ENCODE measurements around the gene TLE5. TPM values are rescaled to one million over a fixed set of nuclear protein-coding genes. Genes with fewer than 3 reads are reported as not detected.

Gene TLE5
- total RNA-seq, 4 donors from 2014 or later, result 200 to 309 (median 226) TPM

DNA sequence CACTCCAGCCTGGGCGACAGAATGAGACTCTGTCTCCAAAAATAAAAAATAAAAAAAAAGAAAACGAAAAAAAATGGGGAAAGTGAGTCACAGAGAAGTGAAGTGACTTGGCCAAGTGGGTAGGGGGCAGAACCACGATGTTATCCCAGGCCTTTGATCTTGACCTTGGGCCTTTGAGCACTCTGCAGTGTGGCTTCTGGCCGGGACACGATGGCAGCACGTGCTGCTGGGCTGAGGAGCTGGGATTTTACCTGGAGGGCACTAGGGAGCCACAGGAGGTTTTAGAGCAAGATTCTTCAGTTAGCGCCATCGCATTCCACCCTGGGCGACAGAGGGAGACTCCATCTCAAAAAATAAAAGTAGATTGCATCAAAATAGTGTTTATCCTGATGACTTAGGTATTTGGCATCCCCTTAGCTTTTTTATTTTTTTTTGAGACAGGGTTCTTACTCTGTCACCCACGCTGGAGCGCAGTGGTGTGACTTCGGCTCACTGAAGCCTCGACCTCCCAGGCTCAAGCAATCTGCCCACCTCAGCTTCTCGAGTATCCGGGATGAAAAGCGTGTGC is 4.3 kb upstream of the TLE5 start:
- TF ChIP-seq, protein P1, sequence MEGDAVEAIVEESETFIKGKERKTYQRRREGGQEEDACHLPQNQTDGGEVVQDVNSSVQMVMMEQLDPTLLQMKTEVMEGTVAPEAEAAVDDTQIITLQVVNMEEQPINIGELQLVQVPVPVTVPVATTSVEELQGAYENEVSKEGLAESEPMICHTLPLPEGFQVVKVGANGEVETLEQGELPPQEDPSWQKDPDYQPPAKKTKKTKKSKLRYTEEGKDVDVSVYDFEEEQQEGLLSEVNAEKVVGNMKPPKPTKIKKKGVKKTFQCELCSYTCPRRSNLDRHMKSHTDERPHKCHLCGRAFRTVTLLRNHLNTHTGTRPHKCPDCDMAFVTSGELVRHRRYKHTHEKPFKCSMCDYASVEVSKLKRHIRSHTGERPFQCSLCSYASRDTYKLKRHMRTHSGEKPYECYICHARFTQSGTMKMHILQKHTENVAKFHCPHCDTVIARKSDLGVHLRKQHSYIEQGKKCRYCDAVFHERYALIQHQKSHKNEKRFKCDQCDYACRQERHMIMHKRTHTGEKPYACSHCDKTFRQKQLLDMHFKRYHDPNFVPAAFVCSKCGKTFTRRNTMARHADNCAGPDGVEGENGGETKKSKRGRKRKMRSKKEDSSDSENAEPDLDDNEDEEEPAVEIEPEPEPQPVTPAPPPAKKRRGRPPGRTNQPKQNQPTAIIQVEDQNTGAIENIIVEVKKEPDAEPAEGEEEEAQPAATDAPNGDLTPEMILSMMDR (IDR thresholded peaks at IDR 0.05; ENCODE audit: low read depth), result no peak

DNA sequence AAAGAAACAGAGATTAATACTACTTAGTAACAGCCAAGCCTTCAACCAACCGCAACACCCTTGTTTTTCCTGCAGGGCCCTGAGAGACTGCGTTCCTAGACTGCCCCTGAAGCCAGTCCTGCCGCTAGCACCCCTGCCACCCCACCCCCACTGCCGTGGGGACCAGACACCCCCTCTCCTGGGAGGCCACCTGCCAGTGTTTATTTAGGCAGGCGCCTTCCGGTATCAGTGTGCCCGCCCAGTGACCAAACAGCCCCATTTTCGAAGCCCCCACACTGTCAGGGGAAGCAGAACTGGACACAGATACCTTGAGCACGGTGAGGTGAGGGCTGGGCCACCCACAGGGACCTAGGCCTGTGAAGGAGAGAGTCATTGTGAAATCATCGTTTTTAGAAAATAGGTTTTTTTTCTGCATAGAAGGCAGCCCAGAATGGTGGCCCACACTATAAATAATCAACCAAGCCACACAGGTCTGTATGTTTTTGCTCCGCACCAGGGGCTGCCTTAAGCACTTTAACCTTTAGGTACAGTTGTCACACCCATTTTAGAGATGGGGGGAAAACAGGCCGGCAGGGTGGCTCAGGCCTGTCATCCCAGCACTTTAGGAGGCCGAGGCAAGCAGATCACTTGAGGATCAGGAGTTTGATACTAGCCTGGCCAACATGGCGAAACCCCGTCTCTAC is 3.5 kb upstream of the TLE5 start:
- TF ChIP-seq, protein P1 (IDR thresholded peaks at IDR 0.05; ENCODE audit: low read depth), result no peak

DNA sequence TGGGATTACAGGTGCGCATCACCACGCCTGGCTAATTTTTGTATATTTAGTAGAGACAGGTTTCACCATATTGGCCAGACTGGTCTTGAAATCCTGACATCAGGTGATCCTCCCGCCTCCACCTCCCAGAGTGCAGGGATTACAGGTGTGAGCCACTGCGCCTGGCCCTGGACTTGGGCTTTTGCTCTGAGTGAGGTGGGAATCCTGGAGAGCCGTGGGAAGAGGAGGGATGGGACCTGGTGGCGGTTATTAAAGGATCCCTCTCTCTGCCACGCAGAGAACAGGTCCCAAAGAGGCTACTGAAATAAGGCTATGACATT is 1.7 kb upstream of the TLE5 start:
- TF ChIP-seq, protein P1 (IDR thresholded peaks at IDR 0.05; ENCODE audit: low read depth), result no peak

DNA sequence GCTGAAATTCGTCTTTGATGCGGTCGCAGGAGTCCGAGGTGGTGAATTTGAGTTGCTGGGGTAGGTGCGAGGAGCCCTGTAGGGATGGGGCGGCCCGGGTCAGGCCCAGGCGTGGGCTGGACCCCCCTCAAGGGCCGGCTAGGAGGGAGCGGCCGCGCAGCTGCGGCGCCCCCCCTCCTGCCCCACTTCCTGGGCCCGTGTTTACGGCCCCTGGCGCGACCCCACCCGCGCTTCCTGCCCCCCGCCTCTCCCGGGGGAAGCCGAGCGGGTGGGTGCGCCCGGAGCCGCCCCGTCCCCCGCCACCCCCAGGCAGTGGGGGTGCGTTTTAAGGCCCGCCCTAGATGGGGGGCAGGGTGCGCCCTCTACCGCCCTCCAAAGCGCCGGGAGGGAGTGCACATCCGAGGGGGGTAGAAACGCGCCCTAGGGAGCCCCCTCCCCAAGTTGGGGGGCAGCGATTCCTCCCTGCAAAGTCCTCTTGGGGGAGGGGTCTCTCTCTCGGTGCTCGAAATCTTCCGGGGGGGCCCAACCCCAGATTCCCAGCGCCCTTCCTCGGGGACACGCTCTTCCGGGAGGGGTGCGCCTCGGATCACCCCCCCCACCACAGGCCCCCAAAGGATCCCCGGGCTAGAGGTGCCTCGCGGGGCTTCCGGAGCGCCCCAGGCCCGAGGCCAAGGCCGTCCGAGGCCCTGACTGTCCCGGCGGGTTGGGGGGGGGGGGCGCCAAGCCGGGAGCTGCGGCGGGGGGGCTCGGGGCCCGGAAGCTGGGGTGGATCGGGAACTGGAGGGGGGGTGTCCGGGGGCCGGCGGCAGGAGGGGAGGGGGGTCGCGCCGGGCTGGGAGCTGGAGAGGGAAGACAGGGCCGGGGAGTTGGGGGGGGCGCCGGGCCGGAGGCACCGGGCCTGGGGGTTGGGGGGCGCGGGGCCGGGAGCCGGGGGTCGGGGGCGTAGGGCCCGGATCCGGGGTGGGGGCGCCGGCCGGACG is 823 bp downstream of the TLE5 start:
- TF ChIP-seq, protein P1 (IDR thresholded peaks at IDR 0.05; ENCODE audit: low read depth), result no peak

DNA sequence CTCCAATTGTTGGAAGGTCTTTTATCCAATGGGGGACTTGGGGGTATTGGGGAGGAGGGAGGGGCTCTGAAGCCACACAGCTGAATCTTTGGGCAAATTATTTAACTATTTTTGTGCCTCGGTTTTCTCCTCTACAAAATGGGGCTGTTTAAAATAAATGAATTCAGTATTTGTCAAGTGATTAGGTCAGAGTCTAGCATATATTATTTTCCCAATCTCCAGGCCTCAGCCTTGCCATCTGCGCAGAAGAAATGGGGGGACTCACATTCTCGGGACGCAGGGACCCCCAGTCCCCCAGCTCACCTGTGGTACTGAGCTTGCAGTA is 1.5 kb downstream of the TLE5 start:
- TF ChIP-seq, protein P1 (IDR thresholded peaks at IDR 0.05; ENCODE audit: low read depth), result no peak

DNA sequence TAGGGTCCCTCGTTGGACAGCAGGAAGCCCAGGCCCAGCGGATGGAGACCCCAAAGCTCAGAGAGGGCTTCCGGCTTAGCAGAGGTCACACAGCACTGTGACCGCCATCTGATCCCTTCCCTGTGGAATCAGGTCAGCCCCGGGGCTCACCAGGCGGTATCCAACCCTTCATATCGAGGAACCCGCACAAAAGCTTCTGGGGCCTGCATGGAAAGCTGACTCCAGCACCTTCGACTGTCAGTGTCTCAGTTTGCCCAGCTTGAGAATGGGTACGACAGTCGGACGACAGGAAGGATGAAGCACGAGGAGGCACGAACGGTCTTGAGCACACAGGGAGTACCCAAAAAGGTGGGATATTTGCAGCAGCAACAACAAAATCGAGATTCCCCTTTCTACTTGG is 2.6 kb downstream of the TLE5 start:
- TF ChIP-seq, protein P1 (IDR thresholded peaks at IDR 0.05; ENCODE audit: low read depth), result no peak

DNA sequence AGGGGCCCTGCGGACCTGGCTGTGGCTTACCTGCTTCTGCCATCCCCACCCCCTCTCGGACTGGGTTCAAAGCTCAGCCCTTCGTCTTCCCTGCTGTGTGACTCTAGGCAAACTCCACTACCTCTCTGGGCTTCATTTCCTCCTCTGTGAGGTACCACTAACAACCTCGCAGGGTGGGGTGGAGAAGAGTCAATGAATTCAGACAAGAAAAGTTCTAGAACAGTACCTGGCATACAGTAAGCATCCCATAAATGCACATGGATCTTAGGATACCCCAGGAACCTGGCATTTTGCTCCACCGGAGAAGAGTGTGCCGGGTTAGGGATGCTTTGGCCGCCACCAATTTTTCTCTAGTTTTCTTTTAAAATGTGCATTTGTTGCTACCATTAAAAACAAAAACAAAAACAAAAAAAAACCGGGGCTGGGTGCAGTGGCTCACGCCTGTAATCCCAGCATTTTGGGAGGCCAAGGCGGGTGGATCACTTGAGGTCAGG is 3.4 kb downstream of the TLE5 start:
- TF ChIP-seq, protein P1 (IDR thresholded peaks at IDR 0.05; ENCODE audit: low read depth), result no peak
